Measurements from ENCODE around the gene PTPRD.

PTPRD gene

DNA sequence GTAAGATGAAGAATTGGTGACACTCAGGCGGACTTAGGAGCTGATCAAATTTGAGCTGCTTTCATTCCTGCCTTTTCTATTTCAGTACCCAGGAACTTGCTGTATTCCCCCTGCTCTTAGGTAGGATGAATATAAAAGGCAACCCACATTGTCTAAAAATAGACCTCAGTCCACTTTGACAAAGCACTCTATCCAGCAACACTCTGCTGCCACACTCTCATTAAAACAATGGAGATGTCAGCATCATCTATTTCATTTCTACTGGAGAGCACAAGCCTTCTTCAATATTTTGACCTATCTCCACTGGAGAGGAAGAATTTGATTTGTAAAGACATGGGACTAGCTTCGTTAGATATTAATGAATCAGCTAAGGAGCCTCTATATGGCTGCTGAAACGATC is 468.4 kb downstream of the PTPRD start:
- Histone ChIP-seq H3K4me3 (ENCODE audit: insufficient read depth, low read length, poor library complexity, severe bottlenecking) (no peak overlapping the region), H3K9me3 (ENCODE audit: insufficient read depth, low read length) (no peaks in the 10 kb centered on the region), H3K36me3 (ENCODE audit: low read length) (no peaks in the 10 kb centered on the region), H3K79me2 (ENCODE audit: insufficient read depth, low read length) (no peaks in the 10 kb centered on the region), H4K20me1 (ENCODE audit: low read depth, low read length) (no peaks in the 10 kb centered on the region), H3F3A (ENCODE audit: insufficient read depth) (no peaks in the 10 kb centered on the region), H3K9me2 (replicated peaks; ENCODE audit: insufficient read depth, low read length) (no peaks in the 10 kb centered on the region), H2AFZ (ENCODE audit: low read depth, low read length, severe bottlenecking) (no peak overlapping the region), H3K27me3 (ENCODE audit: low read length) (no peaks in the 10 kb centered on the region), H3K27ac (ENCODE audit: low read depth, low read length) (no peak overlapping the region), H3K9ac (ENCODE audit: low read length) (no peak overlapping the region), H3K4me2 (ENCODE audit: low read depth, low read length, poor library complexity, severe bottlenecking) (no peak overlapping the region)
- no peak for TF ChIP-seq EZH2phosphoT487 (conservative IDR thresholded peaks at IDR 0.05; ENCODE audit: low read length)
- TF ChIP-seq, protein P1, sequence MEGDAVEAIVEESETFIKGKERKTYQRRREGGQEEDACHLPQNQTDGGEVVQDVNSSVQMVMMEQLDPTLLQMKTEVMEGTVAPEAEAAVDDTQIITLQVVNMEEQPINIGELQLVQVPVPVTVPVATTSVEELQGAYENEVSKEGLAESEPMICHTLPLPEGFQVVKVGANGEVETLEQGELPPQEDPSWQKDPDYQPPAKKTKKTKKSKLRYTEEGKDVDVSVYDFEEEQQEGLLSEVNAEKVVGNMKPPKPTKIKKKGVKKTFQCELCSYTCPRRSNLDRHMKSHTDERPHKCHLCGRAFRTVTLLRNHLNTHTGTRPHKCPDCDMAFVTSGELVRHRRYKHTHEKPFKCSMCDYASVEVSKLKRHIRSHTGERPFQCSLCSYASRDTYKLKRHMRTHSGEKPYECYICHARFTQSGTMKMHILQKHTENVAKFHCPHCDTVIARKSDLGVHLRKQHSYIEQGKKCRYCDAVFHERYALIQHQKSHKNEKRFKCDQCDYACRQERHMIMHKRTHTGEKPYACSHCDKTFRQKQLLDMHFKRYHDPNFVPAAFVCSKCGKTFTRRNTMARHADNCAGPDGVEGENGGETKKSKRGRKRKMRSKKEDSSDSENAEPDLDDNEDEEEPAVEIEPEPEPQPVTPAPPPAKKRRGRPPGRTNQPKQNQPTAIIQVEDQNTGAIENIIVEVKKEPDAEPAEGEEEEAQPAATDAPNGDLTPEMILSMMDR (IDR thresholded peaks at IDR 0.05; ENCODE audit: insufficient read depth, low read length, poor library complexity, severe bottlenecking): no peak

DNA sequence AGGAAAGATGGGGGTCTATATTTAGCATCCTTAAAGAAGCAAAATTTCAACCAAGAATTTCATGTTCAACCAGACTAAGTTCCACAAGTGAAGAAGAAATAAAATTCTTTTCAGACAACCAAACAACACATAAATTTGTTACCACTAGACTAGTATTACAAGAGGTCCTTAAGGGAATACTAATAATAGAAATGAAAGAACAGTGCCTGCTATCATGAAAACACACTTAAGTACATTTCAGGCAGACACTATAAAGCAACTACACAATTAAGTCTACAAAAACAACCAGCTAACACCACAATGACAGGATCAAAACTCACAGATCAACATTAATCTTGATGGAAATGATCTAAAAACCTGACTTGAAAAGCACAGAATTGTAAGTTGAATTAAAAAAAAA is 477.2 kb downstream of the PTPRD start:
- Histone ChIP-seq H3K27me3 (ENCODE audit: low read length) (no peaks in the 10 kb centered on the region), H2AFZ (ENCODE audit: low read depth, low read length, severe bottlenecking) (no peak overlapping the region), H3K79me2 (ENCODE audit: insufficient read depth, low read length) (no peaks in the 10 kb centered on the region)

DNA sequence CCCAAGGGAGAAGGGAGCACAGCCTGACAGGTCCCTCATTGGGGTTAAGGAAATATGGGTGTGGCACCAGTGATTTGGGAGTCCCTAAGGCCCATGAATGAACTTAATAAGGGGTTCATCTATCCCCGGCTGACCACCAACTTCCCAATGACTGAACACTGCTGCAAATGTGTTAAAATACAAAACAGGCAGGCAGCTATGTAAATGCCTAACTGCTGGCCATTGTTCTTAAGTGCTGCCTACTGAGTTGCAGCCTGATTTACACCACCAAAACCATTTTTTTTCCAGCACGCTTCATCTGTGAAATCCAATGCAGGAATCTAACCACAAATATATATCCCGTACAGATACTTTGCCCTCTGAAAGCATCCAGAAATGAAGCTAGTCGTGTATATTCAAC is 478.5 kb downstream of the PTPRD start:
- TF ChIP-seq EZH2phosphoT487 (conservative IDR thresholded peaks at IDR 0.05; ENCODE audit: low read length): no peak
- TF ChIP-seq, protein P1 (IDR thresholded peaks at IDR 0.05; ENCODE audit: insufficient read depth, low read length, poor library complexity, severe bottlenecking): no peak
- no peak overlapping the region for H2AFZ ChIP-seq (ENCODE audit: low read depth, low read length, severe bottlenecking)
- H3K9me3 ChIP-seq (ENCODE audit: insufficient read depth, low read length): no peaks in the 10 kb centered on the region
- no peak overlapping the region for H3K4me2 ChIP-seq (ENCODE audit: low read depth, low read length, poor library complexity, severe bottlenecking)
- H3K4me3 ChIP-seq (ENCODE audit: insufficient read depth, low read length, poor library complexity, severe bottlenecking): no peak overlapping the region
- no peaks in the 10 kb centered on the region for H3K79me2 ChIP-seq (ENCODE audit: insufficient read depth, low read length)
- H3K9me2 ChIP-seq (replicated peaks; ENCODE audit: insufficient read depth, low read length): no peaks in the 10 kb centered on the region
- no peaks in the 10 kb centered on the region for H4K20me1 ChIP-seq (ENCODE audit: low read depth, low read length)
- no peaks in the 10 kb centered on the region for H3F3A ChIP-seq (ENCODE audit: insufficient read depth)
- no peaks in the 10 kb centered on the region for H3K27me3 ChIP-seq (ENCODE audit: low read length)
- no peaks in the 10 kb centered on the region for H3K36me3 ChIP-seq (ENCODE audit: low read length)
- no peak overlapping the region for H3K9ac ChIP-seq (ENCODE audit: low read length)
- no peak overlapping the region for H3K27ac ChIP-seq (ENCODE audit: low read depth, low read length)

More for the DNA sequence above, 477.2 kb downstream of the PTPRD start:
- H3K36me3 ChIP-seq (ENCODE audit: low read length): no peaks in the 10 kb centered on the region
- no peak overlapping the region for H3K4me2 ChIP-seq (ENCODE audit: low read depth, low read length, poor library complexity, severe bottlenecking)
- no peak overlapping the region for H3K9ac ChIP-seq (ENCODE audit: low read length)
- TF ChIP-seq, protein P1 (IDR thresholded peaks at IDR 0.05; ENCODE audit: insufficient read depth, low read length, poor library complexity, severe bottlenecking): no peak
- TF ChIP-seq EZH2phosphoT487 (conservative IDR thresholded peaks at IDR 0.05; ENCODE audit: low read length): no peak
- no peak overlapping the region for H3K27ac ChIP-seq (ENCODE audit: low read depth, low read length)
- H3K4me3 ChIP-seq (ENCODE audit: insufficient read depth, low read length, poor library complexity, severe bottlenecking): no peak overlapping the region
- no peaks in the 10 kb centered on the region for H3F3A ChIP-seq (ENCODE audit: insufficient read depth)
- no peaks in the 10 kb centered on the region for H3K9me3 ChIP-seq (ENCODE audit: insufficient read depth, low read length)
- H3K9me2 ChIP-seq (replicated peaks; ENCODE audit: insufficient read depth, low read length): no peaks in the 10 kb centered on the region
- no peaks in the 10 kb centered on the region for H4K20me1 ChIP-seq (ENCODE audit: low read depth, low read length)
